ENCODE results near the gene ESR2. TPM values are rescaled to one million over a fixed set of nuclear protein-coding genes. Genes with fewer than 3 reads are reported as not detected.
A peak's percentile ranks its signal among the peaks of the same experiment; 100 is the strongest.

ESR2 gene
- total and polyA plus RNA-seq, 4 donors, result 0.52 to 0.80 (median 0.73) TPM

DNA sequence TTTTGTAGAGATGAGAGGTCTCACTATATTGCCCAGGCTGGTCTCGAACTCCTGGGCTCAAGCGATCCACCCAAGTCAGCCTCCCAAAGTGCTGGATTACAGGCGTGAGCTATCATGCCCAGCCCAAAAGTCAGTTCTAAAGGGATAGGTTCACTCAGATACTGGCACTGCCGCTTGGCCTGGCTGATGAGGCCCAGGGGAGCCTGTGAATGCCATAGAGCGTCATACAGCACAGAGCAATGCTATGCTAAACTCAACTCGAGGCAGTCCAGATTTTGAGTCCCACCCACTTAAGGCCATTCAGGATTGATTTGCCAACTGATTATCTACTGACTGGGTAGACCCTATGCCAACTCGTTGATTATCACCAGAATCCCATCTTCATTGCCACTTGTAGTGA, 179.4 kb downstream of the ESR2 start:
- Histone ChIP-seq H3K9me3 (ENCODE audit: control insufficient read depth, insufficient read depth, low read length) (no peaks in the 10 kb centered on the region), H3K36me3 (ENCODE audit: control insufficient read depth, insufficient read depth, low read length) (peaks cover 3% of the 10 kb centered on the region), H3K27me3 (ENCODE audit: control insufficient read depth, insufficient read depth, low read length) (no peaks in the 10 kb centered on the region), H3K4me1 (ENCODE audit: control insufficient read depth, insufficient read depth, low read length) (no peaks in the 10 kb centered on the region), H3K4me3 (ENCODE audit: low read depth, low read length) (no peak overlapping the region), H3K27ac (ENCODE audit: low read depth, low read length) (no peak overlapping the region)
- DNase-seq (ENCODE audit: low read depth in 4 of 6, low spot score in 6 of 6), result no peak
- 98% methylated on average over 7 of the region's 7 CpGs for WGBS (ENCODE audit: insufficient coverage)

- Histone ChIP-seq H3K4me3 (ENCODE audit: low read depth, low read length) (no peak overlapping the region), H3K27ac (ENCODE audit: low read depth, low read length) (no peak overlapping the region), H3K4me1 (ENCODE audit: control insufficient read depth, insufficient read depth, low read length) (no peaks in the 10 kb centered on the region), H3K9me3 (ENCODE audit: control insufficient read depth, insufficient read depth, low read length) (no peaks in the 10 kb centered on the region), H3K27me3 (ENCODE audit: control insufficient read depth, insufficient read depth, low read length) (no peaks in the 10 kb centered on the region), H3K36me3 (ENCODE audit: control insufficient read depth, insufficient read depth, low read length) (peaks cover 3% of the 10 kb centered on the region)
- WGBS (ENCODE audit: insufficient coverage), result 63% methylated on average over 8 of the region's 9 CpGs
- DNase-seq (ENCODE audit: low read depth in 4 of 6, low spot score in 6 of 6), result peak in 2 of 6 donors; percentile 11 to 13
Observed at GRCh38 chr14:64114166-64114565, 180.0 kb downstream of the ESR2 start.

GRCh38 chr14:64112867-64113678, 181.1 kb downstream of the ESR2 start:
- WGBS (ENCODE audit: insufficient coverage), result 82% methylated on average over 8 of the region's 17 CpGs
- peaks cover 3% of the 10 kb centered on the region for H3K36me3 ChIP-seq (ENCODE audit: control insufficient read depth, insufficient read depth, low read length)

GRCh38 chr14:64110802-64111201, 183.4 kb downstream of the ESR2 start:
- 100% methylated on average over 1 of the region's 1 CpG for WGBS (ENCODE audit: insufficient coverage)
- Histone ChIP-seq H3K27me3 (ENCODE audit: control insufficient read depth, insufficient read depth, low read length) (no peaks in the 10 kb centered on the region), H3K4me3 (ENCODE audit: low read depth, low read length) (no peak overlapping the region), H3K27ac (ENCODE audit: low read depth, low read length) (no peak overlapping the region), H3K9me3 (ENCODE audit: control insufficient read depth, insufficient read depth, low read length) (no peaks in the 10 kb centered on the region), H3K36me3 (ENCODE audit: control insufficient read depth, insufficient read depth, low read length) (peaks cover 4% of the 10 kb centered on the region), H3K4me1 (ENCODE audit: control insufficient read depth, insufficient read depth, low read length) (no peaks in the 10 kb centered on the region)
- DNase-seq (ENCODE audit: low read depth in 4 of 6, low spot score in 6 of 6), result no peak

More at GRCh38 chr14:64112867-64113678, 181.1 kb downstream of the ESR2 start:
- H3K27ac ChIP-seq (ENCODE audit: low read depth, low read length), result no peak overlapping the region
- DNase-seq (ENCODE audit: low read depth in 4 of 6, low spot score in 6 of 6), result peak in 1 of 6 donors; percentile 12
- no peak overlapping the region for H3K4me3 ChIP-seq (ENCODE audit: low read depth, low read length)
- H3K27me3 ChIP-seq (ENCODE audit: control insufficient read depth, insufficient read depth, low read length), result no peaks in the 10 kb centered on the region
- no peaks in the 10 kb centered on the region for H3K9me3 ChIP-seq (ENCODE audit: control insufficient read depth, insufficient read depth, low read length)
- H3K4me1 ChIP-seq (ENCODE audit: control insufficient read depth, insufficient read depth, low read length), result no peaks in the 10 kb centered on the region

GRCh38 chr14:64109819-64110554, 184.2 kb downstream of the ESR2 start:
- H3K27ac ChIP-seq (ENCODE audit: low read depth, low read length), result no peak overlapping the region
- H3K27me3 ChIP-seq (ENCODE audit: control insufficient read depth, insufficient read depth, low read length), result no peaks in the 10 kb centered on the region
- H3K4me1 ChIP-seq (ENCODE audit: control insufficient read depth, insufficient read depth, low read length), result no peaks in the 10 kb centered on the region
- H3K36me3 ChIP-seq (ENCODE audit: control insufficient read depth, insufficient read depth, low read length), result peaks cover 6% of the 10 kb centered on the region
- no CpG with 5 or more reads among the region's 1 CpG for WGBS (ENCODE audit: insufficient coverage)
- H3K4me3 ChIP-seq (ENCODE audit: low read depth, low read length), result no peak overlapping the region
- DNase-seq (ENCODE audit: low read depth in 4 of 6, low spot score in 6 of 6), result no peak
- H3K9me3 ChIP-seq (ENCODE audit: control insufficient read depth, insufficient read depth, low read length), result no peaks in the 10 kb centered on the region

GRCh38 chr14:64107438-64107837, 186.7 kb downstream of the ESR2 start:
- H3K4me3 ChIP-seq (ENCODE audit: low read depth, low read length), result no peak overlapping the region
- H3K27me3 ChIP-seq (ENCODE audit: control insufficient read depth, insufficient read depth, low read length), result no peaks in the 10 kb centered on the region
- WGBS (ENCODE audit: insufficient coverage), result 60% methylated on average over 1 of the region's 2 CpGs
- no peaks in the 10 kb centered on the region for H3K4me1 ChIP-seq (ENCODE audit: control insufficient read depth, insufficient read depth, low read length)
- no peak overlapping the region for H3K27ac ChIP-seq (ENCODE audit: low read depth, low read length)
- no peaks in the 10 kb centered on the region for H3K9me3 ChIP-seq (ENCODE audit: control insufficient read depth, insufficient read depth, low read length)
- H3K36me3 ChIP-seq (ENCODE audit: control insufficient read depth, insufficient read depth, low read length), result peaks cover 6% of the 10 kb centered on the region
- DNase-seq (ENCODE audit: low read depth in 4 of 6, low spot score in 6 of 6), result no peak

- 100% methylated on average over 1 of the region's 4 CpGs for WGBS (ENCODE audit: insufficient coverage)
- H3K4me3 ChIP-seq (ENCODE audit: low read depth, low read length), result no peak overlapping the region
- H3K36me3 ChIP-seq (ENCODE audit: control insufficient read depth, insufficient read depth, low read length), result no peaks in the 10 kb centered on the region
- H3K27me3 ChIP-seq (ENCODE audit: control insufficient read depth, insufficient read depth, low read length), result no peaks in the 10 kb centered on the region
- no peak for DNase-seq (ENCODE audit: low read depth in 4 of 6, low spot score in 6 of 6)
- H3K27ac ChIP-seq (ENCODE audit: low read depth, low read length), result no peak overlapping the region
- no peaks in the 10 kb centered on the region for H3K9me3 ChIP-seq (ENCODE audit: control insufficient read depth, insufficient read depth, low read length)
- H3K4me1 ChIP-seq (ENCODE audit: control insufficient read depth, insufficient read depth, low read length), result no peaks in the 10 kb centered on the region
Observed at GRCh38 chr14:64098120-64098519, 196.1 kb downstream of the ESR2 start.

- 86% methylated on average over 1 of the region's 3 CpGs for WGBS (ENCODE audit: insufficient coverage)
- Histone ChIP-seq H3K27me3 (ENCODE audit: control insufficient read depth, insufficient read depth, low read length) (no peaks in the 10 kb centered on the region), H3K4me1 (ENCODE audit: control insufficient read depth, insufficient read depth, low read length) (no peaks in the 10 kb centered on the region), H3K9me3 (ENCODE audit: control insufficient read depth, insufficient read depth, low read length) (no peaks in the 10 kb centered on the region), H3K36me3 (ENCODE audit: control insufficient read depth, insufficient read depth, low read length) (no peaks in the 10 kb centered on the region), H3K27ac (ENCODE audit: low read depth, low read length) (no peak overlapping the region), H3K4me3 (ENCODE audit: low read depth, low read length) (no peak overlapping the region)
- DNase-seq (ENCODE audit: low read depth in 4 of 6, low spot score in 6 of 6), result no peak
Observed at GRCh38 chr14:64095620-64096019, 198.6 kb downstream of the ESR2 start.

DNA sequence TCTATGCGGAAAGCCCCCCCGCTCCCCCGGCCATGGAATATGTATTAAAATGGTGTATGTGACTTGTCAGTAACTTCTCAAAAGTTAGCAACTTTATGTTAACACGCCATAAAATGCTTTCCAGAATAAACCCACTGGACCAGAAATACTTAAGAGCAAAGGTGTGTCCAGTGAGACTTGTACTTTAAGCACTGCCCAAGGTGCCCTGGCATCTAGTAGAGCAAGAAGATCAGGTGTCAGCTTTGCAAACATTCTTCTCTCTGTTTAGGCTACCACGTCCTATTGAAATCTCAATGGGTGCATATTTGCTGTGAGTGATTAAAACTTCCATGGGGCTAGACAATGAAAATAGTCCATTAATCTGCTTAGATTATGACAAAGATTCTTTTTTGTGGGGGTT, 201.2 kb downstream of the ESR2 start:
- no CpG with 5 or more reads among the region's 5 CpGs for WGBS (ENCODE audit: insufficient coverage)
- H3K9me3 ChIP-seq (ENCODE audit: control insufficient read depth, insufficient read depth, low read length), result no peaks in the 10 kb centered on the region
- H3K4me3 ChIP-seq (ENCODE audit: low read depth, low read length), result no peak overlapping the region
- no peaks in the 10 kb centered on the region for H3K36me3 ChIP-seq (ENCODE audit: control insufficient read depth, insufficient read depth, low read length)
- no peaks in the 10 kb centered on the region for H3K4me1 ChIP-seq (ENCODE audit: control insufficient read depth, insufficient read depth, low read length)
- no peak overlapping the region for H3K27ac ChIP-seq (ENCODE audit: low read depth, low read length)
- DNase-seq (ENCODE audit: low read depth in 4 of 6, low spot score in 6 of 6), result no peak
- no peaks in the 10 kb centered on the region for H3K27me3 ChIP-seq (ENCODE audit: control insufficient read depth, insufficient read depth, low read length)

- no peaks in the 10 kb centered on the region for H3K9me3 ChIP-seq (ENCODE audit: control insufficient read depth, insufficient read depth, low read length)
- DNase-seq (ENCODE audit: low read depth in 4 of 6, low spot score in 6 of 6), result no peak
- no peaks in the 10 kb centered on the region for H3K4me1 ChIP-seq (ENCODE audit: control insufficient read depth, insufficient read depth, low read length)
- H3K27ac ChIP-seq (ENCODE audit: low read depth, low read length), result no peak overlapping the region
- H3K27me3 ChIP-seq (ENCODE audit: control insufficient read depth, insufficient read depth, low read length), result no peaks in the 10 kb centered on the region
- no peaks in the 10 kb centered on the region for H3K36me3 ChIP-seq (ENCODE audit: control insufficient read depth, insufficient read depth, low read length)
- no CpG with 5 or more reads among the region's 4 CpGs for WGBS (ENCODE audit: insufficient coverage)
- H3K4me3 ChIP-seq (ENCODE audit: low read depth, low read length), result no peak overlapping the region
Observed at GRCh38 chr14:64092338-64092737, 201.8 kb downstream of the ESR2 start.
